ENCODE measurements around the gene LXN.

GRCh38 chr3:158659454-158660237, 12.8 kb downstream of the LXN start:
- TF ChIP-seq POLR2AphosphoS5 (IDR thresholded peaks at IDR 0.05; ENCODE audit: low read depth, low read length) (no peak), POLR2A (IDR thresholded peaks at IDR 0.05; ENCODE audit: low read depth, low read length) (no peak)

All from GM12892 (cell line).